ENCODE results near the gene LRBA.

Gene LRBA

GRCh38 chr4:150342945-150343344 is 672.1 kb downstream of the LRBA start:
- Mint-ChIP-seq H3K36me3 (ENCODE audit: insufficient read depth) (peaks cover 6% of the 10 kb centered on the region), H3K4me1 (no peaks in the 10 kb centered on the region), H3K9me3 (no peaks in the 10 kb centered on the region), H3K27me3 (no peaks in the 10 kb centered on the region), H3K27ac (ENCODE audit: low read depth) (no peak overlapping the region), H3K4me3 (no peak overlapping the region)
- ATAC-seq (replicated peaks; ENCODE audit: extremely low read depth, poor library complexity, severe bottlenecking) (no peak), DNase-seq (ENCODE audit: low spot score in 2 of 2) (no peak)

GRCh38 chr4:150337734-150338133 is 677.4 kb downstream of the LRBA start:
- no peak for DNase-seq (ENCODE audit: low spot score in 2 of 2)
- Mint-ChIP-seq H3K27ac (ENCODE audit: low read depth) (no peak overlapping the region), H3K36me3 (ENCODE audit: insufficient read depth) (peaks cover 3% of the 10 kb centered on the region), H3K4me1 (no peaks in the 10 kb centered on the region), H3K9me3 (no peaks in the 10 kb centered on the region), H3K4me3 (no peak overlapping the region), H3K27me3 (no peaks in the 10 kb centered on the region)
- ATAC-seq (replicated peaks; ENCODE audit: extremely low read depth, poor library complexity, severe bottlenecking): no peak

GRCh38 chr4:150336676-150337412 is 678.2 kb downstream of the LRBA start:
- H3K4me3 Mint-ChIP-seq: no peak overlapping the region
- no peak overlapping the region for H3K27ac Mint-ChIP-seq (ENCODE audit: low read depth)
- H3K36me3 Mint-ChIP-seq (ENCODE audit: insufficient read depth): peaks cover 1% of the 10 kb centered on the region
- DNase-seq (ENCODE audit: low spot score in 2 of 2) (no peak), ATAC-seq (replicated peaks; ENCODE audit: extremely low read depth, poor library complexity, severe bottlenecking) (no peak)
- no peaks in the 10 kb centered on the region for H3K4me1 Mint-ChIP-seq
- no peaks in the 10 kb centered on the region for H3K27me3 Mint-ChIP-seq
- H3K9me3 Mint-ChIP-seq: no peaks in the 10 kb centered on the region

DNA sequence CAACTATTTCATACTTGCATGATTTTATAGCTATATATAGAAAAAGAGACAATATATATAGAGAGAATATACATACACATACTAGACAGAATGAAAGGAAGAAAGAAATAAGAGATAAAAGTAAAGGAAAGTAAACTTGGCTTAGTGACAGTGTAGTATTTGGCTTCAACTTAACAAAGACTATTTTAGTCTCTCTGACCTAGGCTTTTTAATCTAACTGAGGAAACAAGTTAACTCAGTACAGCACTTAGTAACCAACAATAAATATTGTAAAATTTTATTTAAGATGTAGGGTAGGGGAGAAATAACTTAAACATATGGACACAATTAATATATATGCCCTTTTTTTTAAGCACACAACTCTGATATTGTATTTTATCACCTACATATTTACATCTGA is 682.1 kb downstream of the LRBA start:
- Mint-ChIP-seq H3K4me1 (peaks cover 5% of the 10 kb centered on the region), H3K36me3 (ENCODE audit: insufficient read depth) (peaks cover 1% of the 10 kb centered on the region), H3K4me3 (no peak overlapping the region), H3K27ac (ENCODE audit: low read depth) (no peak overlapping the region), H3K9me3 (no peaks in the 10 kb centered on the region), H3K27me3 (no peaks in the 10 kb centered on the region)
- ATAC-seq (replicated peaks; ENCODE audit: extremely low read depth, poor library complexity, severe bottlenecking) (no peak), DNase-seq (ENCODE audit: low spot score in 2 of 2) (no peak)

DNA sequence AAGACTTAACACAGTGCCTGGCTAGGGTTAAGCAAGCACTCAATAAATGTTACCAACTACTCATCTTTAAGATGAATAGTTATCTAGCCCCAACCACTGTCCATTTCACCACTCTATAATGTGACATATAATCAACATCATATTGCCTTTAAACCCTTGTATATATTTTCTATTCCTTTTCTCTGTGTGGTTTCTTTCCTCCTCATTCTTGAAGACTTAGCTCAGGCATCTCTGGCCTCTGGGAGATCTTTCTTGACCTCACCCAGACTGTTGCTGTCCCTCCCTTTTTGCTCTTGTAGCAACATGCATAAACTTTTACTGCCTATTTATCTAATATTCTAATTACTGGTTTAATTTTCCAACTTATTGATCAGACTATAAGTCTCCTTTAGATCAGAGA is 683.0 kb downstream of the LRBA start:
- no peak overlapping the region for H3K27ac Mint-ChIP-seq (ENCODE audit: low read depth)
- DNase-seq (ENCODE audit: low spot score in 2 of 2) (no peak), ATAC-seq (replicated peaks; ENCODE audit: extremely low read depth, poor library complexity, severe bottlenecking) (no peak)
- H3K4me3 Mint-ChIP-seq: no peak overlapping the region
- H3K9me3 Mint-ChIP-seq: no peaks in the 10 kb centered on the region
- H3K27me3 Mint-ChIP-seq: no peaks in the 10 kb centered on the region
- peaks cover 1% of the 10 kb centered on the region for H3K36me3 Mint-ChIP-seq (ENCODE audit: insufficient read depth)
- peaks cover 12% of the 10 kb centered on the region for H3K4me1 Mint-ChIP-seq

GRCh38 chr4:150329373-150329772 is 685.7 kb downstream of the LRBA start:
- H3K4me1 Mint-ChIP-seq: peaks cover 18% of the 10 kb centered on the region
- DNase-seq (ENCODE audit: low spot score in 2 of 2) (no peak), ATAC-seq (replicated peaks; ENCODE audit: extremely low read depth, poor library complexity, severe bottlenecking) (no peak)
- no peaks in the 10 kb centered on the region for H3K27me3 Mint-ChIP-seq
- H3K9me3 Mint-ChIP-seq: no peaks in the 10 kb centered on the region
- no peak overlapping the region for H3K4me3 Mint-ChIP-seq
- H3K27ac Mint-ChIP-seq (ENCODE audit: low read depth): no peak overlapping the region
- peaks cover 4% of the 10 kb centered on the region for H3K36me3 Mint-ChIP-seq (ENCODE audit: insufficient read depth)

- H3K27ac Mint-ChIP-seq (ENCODE audit: low read depth): no peak overlapping the region
- H3K4me3 Mint-ChIP-seq: no peak overlapping the region
- ATAC-seq (replicated peaks; ENCODE audit: extremely low read depth, poor library complexity, severe bottlenecking) (no peak), DNase-seq (ENCODE audit: low spot score in 2 of 2) (no peak)
- H3K9me3 Mint-ChIP-seq: no peaks in the 10 kb centered on the region
- H3K4me1 Mint-ChIP-seq: peaks cover 18% of the 10 kb centered on the region
- H3K27me3 Mint-ChIP-seq: no peaks in the 10 kb centered on the region
- peaks cover 4% of the 10 kb centered on the region for H3K36me3 Mint-ChIP-seq (ENCODE audit: insufficient read depth)
Observed at GRCh38 chr4:150328496-150328895, 686.6 kb downstream of the LRBA start.

GRCh38 chr4:150327262-150327780 is 687.8 kb downstream of the LRBA start:
- Mint-ChIP-seq H3K36me3 (ENCODE audit: insufficient read depth) (peaks cover 4% of the 10 kb centered on the region), H3K27me3 (no peaks in the 10 kb centered on the region), H3K27ac (ENCODE audit: low read depth) (no peak overlapping the region), H3K4me1 (peaks cover 18% of the 10 kb centered on the region), H3K9me3 (no peaks in the 10 kb centered on the region), H3K4me3 (no peak overlapping the region)
- DNase-seq (ENCODE audit: low spot score in 2 of 2) (no peak), ATAC-seq (replicated peaks; ENCODE audit: extremely low read depth, poor library complexity, severe bottlenecking) (no peak)

DNA sequence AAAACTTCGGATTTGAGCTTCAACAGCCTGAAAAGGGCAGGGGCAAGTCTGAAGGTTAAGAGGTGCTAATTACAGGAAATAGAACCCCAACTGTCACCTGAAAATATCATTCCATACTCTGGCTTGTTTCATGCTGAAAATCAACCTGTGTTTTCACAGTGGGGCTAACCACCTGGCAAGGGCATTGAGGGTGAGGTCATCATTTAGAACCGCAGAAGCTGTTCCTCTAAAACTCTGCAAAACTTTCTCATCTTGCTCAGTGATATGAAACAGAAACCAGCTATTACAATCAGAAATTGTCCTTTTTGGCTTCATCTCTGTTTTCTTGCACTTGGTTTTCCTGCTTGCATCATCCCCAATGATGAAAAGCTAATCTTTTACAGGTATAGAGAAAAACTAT is 689.2 kb downstream of the LRBA start:
- no peak for ATAC-seq (replicated peaks; ENCODE audit: extremely low read depth, poor library complexity, severe bottlenecking)
- Mint-ChIP-seq H3K27me3 (no peaks in the 10 kb centered on the region), H3K4me3 (no peak overlapping the region), H3K36me3 (ENCODE audit: insufficient read depth) (peaks cover 11% of the 10 kb centered on the region), H3K27ac (ENCODE audit: low read depth) (no peak overlapping the region), H3K4me1 (peaks cover 18% of the 10 kb centered on the region), H3K9me3 (no peaks in the 10 kb centered on the region)
- DNase-seq (ENCODE audit: low spot score in 2 of 2): no peak

GRCh38 chr4:150323406-150324325 is 691.4 kb downstream of the LRBA start:
- H3K36me3 Mint-ChIP-seq (ENCODE audit: insufficient read depth): peaks cover 11% of the 10 kb centered on the region
- H3K27me3 Mint-ChIP-seq: no peaks in the 10 kb centered on the region
- no peak for DNase-seq (ENCODE audit: low spot score in 2 of 2)
- H3K27ac Mint-ChIP-seq (ENCODE audit: low read depth): no peak overlapping the region
- no peak for ATAC-seq (replicated peaks; ENCODE audit: extremely low read depth, poor library complexity, severe bottlenecking)
- peaks cover 17% of the 10 kb centered on the region for H3K4me1 Mint-ChIP-seq
- H3K4me3 Mint-ChIP-seq: no peak overlapping the region
- no peaks in the 10 kb centered on the region for H3K9me3 Mint-ChIP-seq

GRCh38 chr4:150322646-150323045 is 692.4 kb downstream of the LRBA start:
- ATAC-seq (replicated peaks; ENCODE audit: extremely low read depth, poor library complexity, severe bottlenecking): no peak
- Mint-ChIP-seq H3K9me3 (no peaks in the 10 kb centered on the region), H3K4me1 (peaks cover 9% of the 10 kb centered on the region), H3K27me3 (no peaks in the 10 kb centered on the region), H3K4me3 (no peak overlapping the region), H3K36me3 (ENCODE audit: insufficient read depth) (peaks cover 11% of the 10 kb centered on the region), H3K27ac (ENCODE audit: low read depth) (no peak overlapping the region)
- no peak for DNase-seq (ENCODE audit: low spot score in 2 of 2)

DNA sequence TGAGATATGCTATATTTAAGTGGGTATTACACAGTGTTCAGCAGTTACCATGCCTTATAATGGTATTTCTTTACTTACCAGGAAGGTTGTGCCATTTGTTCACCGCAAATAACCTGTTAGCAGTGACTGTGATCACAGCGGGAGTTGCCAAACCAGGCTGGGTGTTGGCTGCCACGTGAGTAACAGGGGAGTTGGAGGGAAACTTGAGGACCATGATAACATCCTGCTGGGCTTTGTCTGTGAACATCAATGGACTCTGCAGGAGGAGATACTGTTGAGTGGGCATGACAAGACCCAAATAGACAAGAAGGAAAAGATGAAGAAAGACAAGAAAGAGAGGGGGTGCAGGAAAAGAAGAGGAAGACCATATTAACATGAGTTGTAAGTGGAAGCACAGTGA is 694.0 kb downstream of the LRBA start:
- Mint-ChIP-seq H3K27me3 (no peaks in the 10 kb centered on the region), H3K4me3 (no peak overlapping the region), H3K4me1 (no peaks in the 10 kb centered on the region), H3K36me3 (ENCODE audit: insufficient read depth) (peaks cover 14% of the 10 kb centered on the region), H3K9me3 (no peaks in the 10 kb centered on the region), H3K27ac (ENCODE audit: low read depth) (no peak overlapping the region)
- no peak for DNase-seq (ENCODE audit: low spot score in 2 of 2)
- ATAC-seq (replicated peaks; ENCODE audit: extremely low read depth, poor library complexity, severe bottlenecking): no peak

- DNase-seq (ENCODE audit: low spot score in 2 of 2): no peak
- no peak for ATAC-seq (replicated peaks; ENCODE audit: extremely low read depth, poor library complexity, severe bottlenecking)
- no peaks in the 10 kb centered on the region for H3K9me3 Mint-ChIP-seq
- no peak overlapping the region for H3K4me3 Mint-ChIP-seq
- H3K4me1 Mint-ChIP-seq: no peaks in the 10 kb centered on the region
- peaks cover 11% of the 10 kb centered on the region for H3K36me3 Mint-ChIP-seq (ENCODE audit: insufficient read depth)
- no peaks in the 10 kb centered on the region for H3K27me3 Mint-ChIP-seq
- no peak overlapping the region for H3K27ac Mint-ChIP-seq (ENCODE audit: low read depth)
Observed at GRCh38 chr4:150318971-150319370, 696.1 kb downstream of the LRBA start.
